ENCODE data around the gene SSTR1. TPM values are rescaled to one million over a fixed set of nuclear protein-coding genes. Genes with fewer than 3 reads are reported as not detected.

Gene SSTR1
- total and polyA plus RNA-seq, 2 of the 13 experiments (the other 11 are each of a cell fraction or from before 2014, with no cell fraction given): 0.04 TPM

DNA sequence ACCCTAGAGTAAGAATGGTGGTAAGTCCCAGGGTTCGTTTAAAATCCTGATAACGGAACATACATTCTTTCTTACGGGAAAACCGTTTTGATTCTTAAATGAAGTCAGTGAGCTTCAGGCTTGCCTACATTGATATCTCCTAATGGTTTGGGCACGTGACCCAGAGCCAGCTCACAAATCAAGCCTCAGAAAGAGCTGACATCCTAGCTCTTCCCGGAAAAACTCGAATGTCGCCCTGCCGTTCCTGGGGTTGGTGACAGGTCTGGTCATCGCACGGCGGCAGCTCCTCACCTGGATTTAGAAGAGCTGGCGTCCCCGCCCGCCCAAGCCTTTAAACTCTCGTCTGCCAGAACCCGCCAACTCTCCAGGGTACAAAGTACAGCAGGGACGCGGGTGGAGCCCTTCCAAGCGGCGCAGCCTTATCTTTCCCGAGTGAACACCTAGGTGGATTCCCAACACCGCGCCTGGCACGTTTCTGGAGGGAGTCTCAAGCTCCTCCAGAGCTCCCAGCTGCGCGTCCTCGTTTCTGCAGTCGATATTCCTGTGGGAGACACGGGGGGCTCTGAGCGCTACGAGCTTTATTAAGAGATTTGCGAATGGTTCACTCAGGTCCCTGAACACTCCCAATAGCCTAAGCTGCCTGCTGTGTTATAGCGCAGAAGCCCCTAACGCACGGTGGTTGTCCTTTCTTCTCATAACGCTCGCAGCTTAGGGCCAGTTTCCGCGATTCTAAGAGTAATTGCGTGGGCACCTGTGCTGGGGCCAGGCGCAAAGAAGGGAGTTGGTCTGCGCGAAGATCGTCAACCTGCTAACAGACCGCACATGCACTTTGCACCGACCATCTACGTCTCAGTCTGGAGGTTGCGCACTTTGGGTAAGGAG, at the start of gene SSTR1 (continued):
- TF ChIP-seq ZNF879 (CRISPR knock-in tag; IDR thresholded peaks at IDR 0.05) (no peak), ZNF777 (CRISPR knock-in tag; IDR thresholded peaks at IDR 0.05) (0 out of 2 replicates have a peak, but pooled peaks have one; percentile 20), ISL2 (CRISPR knock-in tag; IDR thresholded peaks at IDR 0.05) (no peak), RXRB (CRISPR knock-in tag; IDR thresholded peaks at IDR 0.05; ENCODE audit: borderline replicate concordance) (no peak), PLRG1 (conservative IDR thresholded peaks at IDR 0.05) (no peak), NFRKB (IDR thresholded peaks at IDR 0.05) (no peak), ZNF484 (CRISPR knock-in tag; IDR thresholded peaks at IDR 0.05; ENCODE audit: borderline replicate concordance, low read depth) (no peak), ZBTB7A (CRISPR knock-in tag; IDR thresholded peaks at IDR 0.05) (no peak), ZNF616 (CRISPR knock-in tag; IDR thresholded peaks at IDR 0.05; ENCODE audit: low read depth) (no peak), SPEN (CRISPR knock-in tag; IDR thresholded peaks at IDR 0.05; ENCODE audit: low read depth) (no peak), ZNF441 (CRISPR knock-in tag; IDR thresholded peaks at IDR 0.05; ENCODE audit: borderline replicate concordance) (peak; percentile 49; the same call in 1 of the 2 replicates), ETV5 (CRISPR knock-in tag; IDR thresholded peaks at IDR 0.05; ENCODE audit: borderline replicate concordance) (no peak), NONO (IDR thresholded peaks at IDR 0.05) (no peak), NONO (CRISPR knock-in tag; conservative IDR thresholded peaks at IDR 0.05) (0 out of 2 replicates have a peak, but pooled peaks have one; percentile 34)
- TF ChIP-seq, protein P1, sequence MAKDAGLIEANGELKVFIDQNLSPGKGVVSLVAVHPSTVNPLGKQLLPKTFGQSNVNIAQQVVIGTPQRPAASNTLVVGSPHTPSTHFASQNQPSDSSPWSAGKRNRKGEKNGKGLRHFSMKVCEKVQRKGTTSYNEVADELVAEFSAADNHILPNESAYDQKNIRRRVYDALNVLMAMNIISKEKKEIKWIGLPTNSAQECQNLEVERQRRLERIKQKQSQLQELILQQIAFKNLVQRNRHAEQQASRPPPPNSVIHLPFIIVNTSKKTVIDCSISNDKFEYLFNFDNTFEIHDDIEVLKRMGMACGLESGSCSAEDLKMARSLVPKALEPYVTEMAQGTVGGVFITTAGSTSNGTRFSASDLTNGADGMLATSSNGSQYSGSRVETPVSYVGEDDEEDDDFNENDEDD (CRISPR knock-in tag; IDR thresholded peaks at IDR 0.05; ENCODE audit: borderline replicate concordance): peak; percentile 26; the same call in 1 of the 2 replicates
- TF ChIP-seq, protein P2, sequence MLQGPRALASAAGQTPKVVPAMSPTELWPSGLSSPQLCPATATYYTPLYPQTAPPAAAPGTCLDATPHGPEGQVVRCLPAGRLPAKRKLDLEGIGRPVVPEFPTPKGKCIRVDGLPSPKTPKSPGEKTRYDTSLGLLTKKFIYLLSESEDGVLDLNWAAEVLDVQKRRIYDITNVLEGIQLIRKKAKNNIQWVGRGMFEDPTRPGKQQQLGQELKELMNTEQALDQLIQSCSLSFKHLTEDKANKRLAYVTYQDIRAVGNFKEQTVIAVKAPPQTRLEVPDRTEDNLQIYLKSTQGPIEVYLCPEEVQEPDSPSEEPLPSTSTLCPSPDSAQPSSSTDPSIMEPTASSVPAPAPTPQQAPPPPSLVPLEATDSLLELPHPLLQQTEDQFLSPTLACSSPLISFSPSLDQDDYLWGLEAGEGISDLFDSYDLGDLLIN (CRISPR knock-in tag; IDR thresholded peaks at IDR 0.05; ENCODE audit: borderline replicate concordance): peak; percentile 36; the same call in 1 of the 2 replicates
- TF ChIP-seq, protein P3, sequence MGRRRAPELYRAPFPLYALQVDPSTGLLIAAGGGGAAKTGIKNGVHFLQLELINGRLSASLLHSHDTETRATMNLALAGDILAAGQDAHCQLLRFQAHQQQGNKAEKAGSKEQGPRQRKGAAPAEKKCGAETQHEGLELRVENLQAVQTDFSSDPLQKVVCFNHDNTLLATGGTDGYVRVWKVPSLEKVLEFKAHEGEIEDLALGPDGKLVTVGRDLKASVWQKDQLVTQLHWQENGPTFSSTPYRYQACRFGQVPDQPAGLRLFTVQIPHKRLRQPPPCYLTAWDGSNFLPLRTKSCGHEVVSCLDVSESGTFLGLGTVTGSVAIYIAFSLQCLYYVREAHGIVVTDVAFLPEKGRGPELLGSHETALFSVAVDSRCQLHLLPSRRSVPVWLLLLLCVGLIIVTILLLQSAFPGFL (CRISPR knock-in tag; IDR thresholded peaks at IDR 0.05): no peak
- TF ChIP-seq, protein P4, sequence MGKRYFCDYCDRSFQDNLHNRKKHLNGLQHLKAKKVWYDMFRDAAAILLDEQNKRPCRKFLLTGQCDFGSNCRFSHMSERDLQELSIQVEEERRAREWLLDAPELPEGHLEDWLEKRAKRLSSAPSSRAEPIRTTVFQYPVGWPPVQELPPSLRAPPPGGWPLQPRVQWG (CRISPR knock-in tag; IDR thresholded peaks at IDR 0.05; ENCODE audit: borderline replicate concordance, low read depth): no peak
- TF ChIP-seq, protein P5, sequence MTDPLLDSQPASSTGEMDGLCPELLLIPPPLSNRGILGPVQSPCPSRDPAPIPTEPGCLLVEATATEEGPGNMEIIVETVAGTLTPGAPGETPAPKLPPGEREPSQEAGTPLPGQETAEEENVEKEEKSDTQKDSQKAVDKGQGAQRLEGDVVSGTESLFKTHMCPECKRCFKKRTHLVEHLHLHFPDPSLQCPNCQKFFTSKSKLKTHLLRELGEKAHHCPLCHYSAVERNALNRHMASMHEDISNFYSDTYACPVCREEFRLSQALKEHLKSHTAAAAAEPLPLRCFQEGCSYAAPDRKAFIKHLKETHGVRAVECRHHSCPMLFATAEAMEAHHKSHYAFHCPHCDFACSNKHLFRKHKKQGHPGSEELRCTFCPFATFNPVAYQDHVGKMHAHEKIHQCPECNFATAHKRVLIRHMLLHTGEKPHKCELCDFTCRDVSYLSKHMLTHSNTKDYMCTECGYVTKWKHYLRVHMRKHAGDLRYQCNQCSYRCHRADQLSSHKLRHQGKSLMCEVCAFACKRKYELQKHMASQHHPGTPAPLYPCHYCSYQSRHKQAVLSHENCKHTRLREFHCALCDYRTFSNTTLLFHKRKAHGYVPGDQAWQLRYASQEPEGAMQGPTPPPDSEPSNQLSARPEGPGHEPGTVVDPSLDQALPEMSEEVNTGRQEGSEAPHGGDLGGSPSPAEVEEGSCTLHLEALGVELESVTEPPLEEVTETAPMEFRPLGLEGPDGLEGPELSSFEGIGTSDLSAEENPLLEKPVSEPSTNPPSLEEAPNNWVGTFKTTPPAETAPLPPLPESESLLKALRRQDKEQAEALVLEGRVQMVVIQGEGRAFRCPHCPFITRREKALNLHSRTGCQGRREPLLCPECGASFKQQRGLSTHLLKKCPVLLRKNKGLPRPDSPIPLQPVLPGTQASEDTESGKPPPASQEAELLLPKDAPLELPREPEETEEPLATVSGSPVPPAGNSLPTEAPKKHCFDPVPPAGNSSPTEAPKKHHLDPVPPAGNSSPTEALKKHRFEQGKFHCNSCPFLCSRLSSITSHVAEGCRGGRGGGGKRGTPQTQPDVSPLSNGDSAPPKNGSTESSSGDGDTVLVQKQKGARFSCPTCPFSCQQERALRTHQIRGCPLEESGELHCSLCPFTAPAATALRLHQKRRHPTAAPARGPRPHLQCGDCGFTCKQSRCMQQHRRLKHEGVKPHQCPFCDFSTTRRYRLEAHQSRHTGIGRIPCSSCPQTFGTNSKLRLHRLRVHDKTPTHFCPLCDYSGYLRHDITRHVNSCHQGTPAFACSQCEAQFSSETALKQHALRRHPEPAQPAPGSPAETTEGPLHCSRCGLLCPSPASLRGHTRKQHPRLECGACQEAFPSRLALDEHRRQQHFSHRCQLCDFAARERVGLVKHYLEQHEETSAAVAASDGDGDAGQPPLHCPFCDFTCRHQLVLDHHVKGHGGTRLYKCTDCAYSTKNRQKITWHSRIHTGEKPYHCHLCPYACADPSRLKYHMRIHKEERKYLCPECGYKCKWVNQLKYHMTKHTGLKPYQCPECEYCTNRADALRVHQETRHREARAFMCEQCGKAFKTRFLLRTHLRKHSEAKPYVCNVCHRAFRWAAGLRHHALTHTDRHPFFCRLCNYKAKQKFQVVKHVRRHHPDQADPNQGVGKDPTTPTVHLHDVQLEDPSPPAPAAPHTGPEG (CRISPR knock-in tag; IDR thresholded peaks at IDR 0.05): 0 out of 2 replicates have a peak, but pooled peaks have one; percentile 26

All from HepG2 (cell line).